ENCODE measurements around the gene THRAP3. TPM values are rescaled to one million over a fixed set of nuclear protein-coding genes. Genes with fewer than 3 reads are reported as not detected.
"Not testable (repeated sequence)": the region's sequence is repeated elsewhere in the genome, so short reads cannot be mapped to it uniquely, and the experiment has no call there.

The THRAP3 gene
- total and polyA plus RNA-seq, 2 experiments from 2014 or later = 48.6 to 92.9 TPM

DNA sequence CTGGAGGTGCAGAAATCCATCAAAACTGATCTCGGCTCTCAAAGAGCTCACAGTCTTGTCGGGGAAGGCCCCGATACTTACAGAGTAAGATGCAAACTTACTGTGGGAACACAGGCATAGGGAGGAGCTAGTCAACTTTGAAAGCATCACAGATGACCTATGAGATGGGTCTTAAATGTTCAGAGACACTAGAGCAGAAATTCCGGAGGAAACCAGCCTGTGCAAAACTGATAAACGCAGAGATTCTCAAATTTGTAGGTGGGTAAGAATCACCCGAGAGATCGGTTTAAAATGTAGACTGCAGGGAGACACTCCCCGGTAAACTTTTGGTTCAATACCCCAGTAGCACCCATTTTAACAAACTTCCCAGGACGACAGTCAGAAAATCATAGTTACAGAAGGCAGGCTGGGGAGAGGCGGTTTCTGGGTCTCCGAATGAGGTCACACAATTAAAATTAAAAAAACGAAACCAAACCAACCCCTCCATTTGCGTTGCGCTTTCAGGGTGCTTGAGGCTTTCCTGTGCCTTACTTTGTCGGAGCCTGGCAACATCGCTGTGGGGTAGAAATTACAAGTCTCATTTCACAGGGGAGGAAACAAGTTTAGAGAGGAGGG, 755 bp upstream of the THRAP3 start:
- DNase-seq (ENCODE audit: low read depth in 1 of 2, low spot score in 1 of 2) = peak in 1 of 2 donors; percentile 72
- Histone ChIP-seq H3K27ac (peak overlapping the region; percentile 94), H3K4me1 (ENCODE audit: low read depth) (peaks cover 24% of the 10 kb centered on the region), H3K4me3 (peak overlapping the region; percentile 37), H3K9me3 (ENCODE audit: low read depth) (no peaks in the 10 kb centered on the region), H3K36me3 (no peaks in the 10 kb centered on the region), H3K27me3 (no peaks in the 10 kb centered on the region)
- TF ChIP-seq, protein P1, sequence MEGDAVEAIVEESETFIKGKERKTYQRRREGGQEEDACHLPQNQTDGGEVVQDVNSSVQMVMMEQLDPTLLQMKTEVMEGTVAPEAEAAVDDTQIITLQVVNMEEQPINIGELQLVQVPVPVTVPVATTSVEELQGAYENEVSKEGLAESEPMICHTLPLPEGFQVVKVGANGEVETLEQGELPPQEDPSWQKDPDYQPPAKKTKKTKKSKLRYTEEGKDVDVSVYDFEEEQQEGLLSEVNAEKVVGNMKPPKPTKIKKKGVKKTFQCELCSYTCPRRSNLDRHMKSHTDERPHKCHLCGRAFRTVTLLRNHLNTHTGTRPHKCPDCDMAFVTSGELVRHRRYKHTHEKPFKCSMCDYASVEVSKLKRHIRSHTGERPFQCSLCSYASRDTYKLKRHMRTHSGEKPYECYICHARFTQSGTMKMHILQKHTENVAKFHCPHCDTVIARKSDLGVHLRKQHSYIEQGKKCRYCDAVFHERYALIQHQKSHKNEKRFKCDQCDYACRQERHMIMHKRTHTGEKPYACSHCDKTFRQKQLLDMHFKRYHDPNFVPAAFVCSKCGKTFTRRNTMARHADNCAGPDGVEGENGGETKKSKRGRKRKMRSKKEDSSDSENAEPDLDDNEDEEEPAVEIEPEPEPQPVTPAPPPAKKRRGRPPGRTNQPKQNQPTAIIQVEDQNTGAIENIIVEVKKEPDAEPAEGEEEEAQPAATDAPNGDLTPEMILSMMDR (IDR thresholded peaks at IDR 0.05; ENCODE audit: low read depth, low read length) = no peak

DNA sequence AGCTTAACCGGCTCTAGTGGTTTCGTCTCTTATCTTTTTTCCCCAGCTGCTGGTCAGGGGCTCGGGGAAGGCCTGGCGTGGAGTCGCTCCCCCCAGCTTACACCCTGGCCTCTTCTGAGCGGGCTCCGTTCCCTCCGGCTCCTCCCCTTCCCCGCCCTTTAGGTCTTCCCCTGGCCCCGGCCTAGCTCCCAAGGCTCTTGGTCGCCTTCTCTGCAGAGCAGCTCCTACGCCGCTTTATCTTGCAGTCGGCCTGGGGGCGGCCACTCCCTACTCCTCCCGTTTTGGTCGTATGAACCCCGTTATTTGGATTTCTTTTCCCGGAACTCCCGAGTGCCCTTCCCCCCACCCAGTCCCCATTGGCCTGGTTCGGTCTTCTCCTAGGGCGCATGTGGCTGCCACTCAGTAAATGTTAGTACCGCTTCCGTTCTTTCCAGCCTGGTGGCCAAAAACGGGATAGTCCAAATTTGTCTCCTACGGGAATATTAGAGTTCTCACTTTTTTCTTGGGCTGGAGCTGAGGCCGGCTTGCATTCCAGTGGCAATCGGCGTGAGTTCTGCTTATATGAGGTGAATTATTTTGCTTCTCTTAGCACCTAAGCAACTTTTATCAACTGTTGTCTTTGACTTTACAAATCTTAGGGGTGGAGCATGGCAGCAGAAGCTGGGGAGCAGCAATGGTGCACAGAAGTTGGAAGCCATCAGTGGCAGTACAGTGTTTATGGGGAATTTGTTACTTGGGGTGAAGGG, 467 bp downstream of the THRAP3 start:
- peak; percentile 84 to 91 for DNase-seq (ENCODE audit: low read depth in 1 of 2, low spot score in 1 of 2)
- Histone ChIP-seq H3K4me1 (ENCODE audit: low read depth) (peaks cover 24% of the 10 kb centered on the region), H3K36me3 (no peaks in the 10 kb centered on the region), H3K27ac (peak overlapping the region; percentile 92), H3K27me3 (no peaks in the 10 kb centered on the region), H3K9me3 (ENCODE audit: low read depth) (no peaks in the 10 kb centered on the region), H3K4me3 (peak overlapping the region; percentile 59)
- TF ChIP-seq, protein P1 (IDR thresholded peaks at IDR 0.05; ENCODE audit: low read depth, low read length) = peak; percentile 45

- Histone ChIP-seq H3K27me3 (no peaks in the 10 kb centered on the region), H3K4me3 (peak overlapping the region; percentile 59), H3K9me3 (ENCODE audit: low read depth) (no peaks in the 10 kb centered on the region), H3K4me1 (ENCODE audit: low read depth) (peaks cover 24% of the 10 kb centered on the region), H3K27ac (peak overlapping the region; percentile 92), H3K36me3 (no peaks in the 10 kb centered on the region)
- DNase-seq (ENCODE audit: low read depth in 1 of 2, low spot score in 1 of 2) = no peak
- TF ChIP-seq, protein P1 (IDR thresholded peaks at IDR 0.05; ENCODE audit: low read depth, low read length) = no peak
Measured at GRCh38 chr1:36225283-36225899, 1.1 kb downstream of the THRAP3 start.

- DNase-seq (ENCODE audit: low read depth in 1 of 2, low spot score in 1 of 2) = not testable (repeated sequence)
Measured at GRCh38 chr1:36230279-36230678, 6.0 kb downstream of the THRAP3 start.

DNA sequence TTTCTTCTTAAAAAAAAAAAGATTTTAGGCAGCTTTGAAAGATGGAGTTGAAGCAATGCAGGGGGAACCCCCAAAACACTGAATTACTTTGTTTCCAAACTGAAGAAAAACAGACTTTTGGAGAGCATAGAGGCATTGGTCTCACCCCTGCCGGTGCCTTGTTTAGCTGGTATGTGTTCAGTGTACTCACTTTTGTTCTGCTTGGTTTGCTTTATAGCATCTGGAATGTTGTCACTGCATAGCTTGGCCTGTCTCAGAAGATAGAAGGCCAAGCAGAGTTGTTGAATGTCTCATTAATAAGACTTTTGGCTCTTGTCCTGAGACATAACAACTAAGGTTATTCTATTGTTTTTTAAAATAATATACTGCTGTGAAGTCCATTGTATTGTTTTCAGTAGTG, 6.9 kb downstream of the THRAP3 start:
- TF ChIP-seq, protein P1 (IDR thresholded peaks at IDR 0.05; ENCODE audit: low read depth, low read length) = no peak
- peaks cover 17% of the 10 kb centered on the region for H3K4me1 ChIP-seq (ENCODE audit: low read depth)
- peaks cover 7% of the 10 kb centered on the region for H3K36me3 ChIP-seq
- H3K9me3 ChIP-seq (ENCODE audit: low read depth) = no peaks in the 10 kb centered on the region
- H3K27ac ChIP-seq = no peak overlapping the region
- no peak for DNase-seq (ENCODE audit: low read depth in 1 of 2, low spot score in 1 of 2)
- no peak overlapping the region for H3K4me3 ChIP-seq
- no peaks in the 10 kb centered on the region for H3K27me3 ChIP-seq

More at GRCh38 chr1:36230279-36230678, 6.0 kb downstream of the THRAP3 start:
- H3K9me3 ChIP-seq (ENCODE audit: low read depth); H3K4me3 ChIP-seq; H3K27ac ChIP-seq; H3K27me3 ChIP-seq; H3K36me3 ChIP-seq: not testable (repeated sequence)
- H3K4me1 ChIP-seq (ENCODE audit: low read depth) = peaks cover 19% of the 10 kb centered on the region
